Activated T-helper 1 cell treated with anti-CD3 and anti-CD28 coated beads, Interleukin-12 subunit alpha, Interleukin-12 subunit beta, Interleukin-2, Interleukin-4 antibody, amounts not matched to agents 30 ng/mL and 10 ng/mL and 1 ng/mL, durations not matched to agents 14 hours and 24 hours and 36 hours (primary cell): ENCODE data around the gene NDUFAF5. TPM values are rescaled to one million over a fixed set of nuclear protein-coding genes. Genes with fewer than 3 reads are reported as not detected.

Experiments used
- DNase-seq: peaks from one replicate; pipeline ENCODE4 v3.0.0; 2021; ENCODE audit warnings: low spot score
- H3K27ac Mint-ChIP-seq: one replicate; pipeline ENCODE4 v1.8.0; 2021; ENCODE audit warnings: mild to moderate bottlenecking, mixed read lengths
- H3K27me3 Mint-ChIP-seq: one replicate; pipeline ENCODE4 v1.8.0; 2022; ENCODE audit warnings: mild to moderate bottlenecking, moderate library complexity, mixed read lengths; ENCODE audit not compliant: insufficient read depth
- H3K36me3 Mint-ChIP-seq: one replicate; pipeline ENCODE4 v1.8.0; 2021; ENCODE audit warnings: low read depth, mixed read lengths
- H3K4me1 Mint-ChIP-seq: one replicate; pipeline ENCODE4 v1.8.0; 2021; ENCODE audit warnings: low read depth, mixed read lengths
- H3K4me3 Mint-ChIP-seq: one replicate; pipeline ENCODE4 v1.8.0; 2021; ENCODE audit warnings: mild to moderate bottlenecking, moderate library complexity, mixed read lengths
- H3K9me3 Mint-ChIP-seq: one replicate; pipeline ENCODE4 v1.8.0; 2021; ENCODE audit warnings: mixed read lengths
- intact Hi-C: fragments of 100-400 bp; cut with micrococcal nuclease; formaldehyde crosslinking; loops from one replicate; pipeline ENCODE4 v1.15.1; 2024
- total RNA-seq: library from RNA; stranded (reverse); gene quantifications from 2 replicates; pipeline ENCODE4 v1.2.3, GENCODE V29; 2022

The NDUFAF5 gene
- total RNA-seq, 1 donor from 2014 or later: 34.9 TPM

GRCh38 chr20:13813910-13814309 is 29.1 kb downstream of the NDUFAF5 start:
- Mint-ChIP-seq H3K36me3 (peaks cover 30% of the 10 kb centered on the region), H3K9me3 (no peaks in the 10 kb centered on the region), H3K27me3 (no peaks in the 10 kb centered on the region), H3K27ac (no peak overlapping the region), H3K4me1 (peaks cover 29% of the 10 kb centered on the region), H3K4me3 (no peak overlapping the region)
- intact Hi-C loops: loop anchor here (10.0 kb wide), 1 partner anchor 589 kb away; the partner anchor contains the start of gene ISM1
- DNase-seq: no peak

- DNase-seq: no peak
- H3K27ac Mint-ChIP-seq: no peak overlapping the region
- H3K27me3 Mint-ChIP-seq: no peaks in the 10 kb centered on the region
- intact Hi-C loops: loop anchor here (10.0 kb wide), 1 partner anchor 590 kb away; the partner anchor contains the start of gene ISM1
- H3K4me3 Mint-ChIP-seq: no peak overlapping the region
- peaks cover 31% of the 10 kb centered on the region for H3K36me3 Mint-ChIP-seq
- H3K4me1 Mint-ChIP-seq: peaks cover 29% of the 10 kb centered on the region
- H3K9me3 Mint-ChIP-seq: no peaks in the 10 kb centered on the region
Observed at GRCh38 chr20:13814672-13815071, 29.8 kb downstream of the NDUFAF5 start.

DNA sequence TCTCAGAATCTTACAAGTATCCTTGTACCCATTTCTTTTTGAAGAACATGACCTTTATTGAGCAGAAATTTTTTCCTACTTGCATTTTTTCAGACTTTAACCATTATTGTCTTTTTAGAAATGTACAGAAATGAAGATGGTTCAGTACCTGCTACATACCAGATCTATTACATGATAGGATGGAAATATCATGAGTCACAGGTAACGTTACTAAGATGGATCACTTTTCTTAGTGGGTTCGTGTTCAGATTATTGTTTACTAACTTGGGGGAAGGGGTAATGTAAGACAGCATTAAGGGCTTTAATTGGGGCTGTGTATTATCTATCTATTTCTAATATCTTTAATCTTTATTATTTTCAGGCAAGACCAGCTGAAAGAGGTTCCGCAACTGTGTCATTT is 31.9 kb downstream of the NDUFAF5 start:
- Mint-ChIP-seq H3K36me3 (peaks cover 34% of the 10 kb centered on the region), H3K27me3 (no peaks in the 10 kb centered on the region), H3K4me3 (no peak overlapping the region), H3K4me1 (peaks cover 29% of the 10 kb centered on the region), H3K27ac (peak overlapping the region; percentile 68), H3K9me3 (no peaks in the 10 kb centered on the region)
- intact Hi-C loops: loop anchor here (1.0 to 10.0 kb wide), 3 partner anchors 31 to 592 kb away; partner anchors contain the start of genes ISM1 and NDUFAF5
- DNase-seq: no peak

- H3K27ac Mint-ChIP-seq: peak overlapping the region; percentile 79
- H3K36me3 Mint-ChIP-seq: peaks cover 34% of the 10 kb centered on the region
- intact Hi-C loops: loop anchor here (2.0 to 10.0 kb wide), 2 partner anchors 571 to 593 kb away; partner anchors contain the start of gene ISM1
- no peaks in the 10 kb centered on the region for H3K27me3 Mint-ChIP-seq
- no peak overlapping the region for H3K4me3 Mint-ChIP-seq
- H3K9me3 Mint-ChIP-seq: no peaks in the 10 kb centered on the region
- DNase-seq: no peak
- peaks cover 29% of the 10 kb centered on the region for H3K4me1 Mint-ChIP-seq
Observed at GRCh38 chr20:13817342-13817741, 32.5 kb downstream of the NDUFAF5 start.

- Mint-ChIP-seq H3K4me3 (no peak overlapping the region), H3K27me3 (no peaks in the 10 kb centered on the region), H3K36me3 (peaks cover 25% of the 10 kb centered on the region), H3K4me1 (peaks cover 23% of the 10 kb centered on the region), H3K9me3 (no peaks in the 10 kb centered on the region), H3K27ac (no peak overlapping the region)
- no peak for DNase-seq
- intact Hi-C loops: loop anchor here (1.0 to 10.0 kb wide), 2 partner anchors 235 to 595 kb away; partner anchors contain the start of gene ISM1
Observed at GRCh38 chr20:13819885-13820645, 35.2 kb downstream of the NDUFAF5 start.

DNA sequence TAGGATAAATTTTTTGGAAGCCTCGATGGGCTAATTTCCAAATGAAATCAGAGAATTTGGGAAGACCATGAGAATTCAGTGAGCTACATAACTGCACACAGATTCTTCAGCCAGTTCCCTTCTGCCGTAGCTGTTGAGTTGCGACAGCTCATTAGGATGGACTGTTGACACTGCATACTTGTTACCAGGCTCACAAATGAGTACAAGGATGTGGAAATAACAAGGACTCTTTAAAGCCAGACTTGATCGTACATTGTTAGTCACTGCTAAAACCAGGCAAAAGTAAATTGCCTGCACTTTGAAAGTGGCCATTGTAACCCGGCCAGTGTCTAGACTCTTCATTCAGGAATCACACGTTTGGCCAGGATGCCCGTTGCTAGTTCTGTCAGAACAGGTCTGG is 37.0 kb downstream of the NDUFAF5 start:
- DNase-seq: no peak
- peaks cover 15% of the 10 kb centered on the region for H3K36me3 Mint-ChIP-seq
- H3K9me3 Mint-ChIP-seq: no peaks in the 10 kb centered on the region
- peaks cover under 1% of the 10 kb centered on the region for H3K27me3 Mint-ChIP-seq
- H3K27ac Mint-ChIP-seq: no peak overlapping the region
- intact Hi-C loops: no loop called here
- H3K4me3 Mint-ChIP-seq: no peak overlapping the region
- H3K4me1 Mint-ChIP-seq: peaks cover 13% of the 10 kb centered on the region

DNA sequence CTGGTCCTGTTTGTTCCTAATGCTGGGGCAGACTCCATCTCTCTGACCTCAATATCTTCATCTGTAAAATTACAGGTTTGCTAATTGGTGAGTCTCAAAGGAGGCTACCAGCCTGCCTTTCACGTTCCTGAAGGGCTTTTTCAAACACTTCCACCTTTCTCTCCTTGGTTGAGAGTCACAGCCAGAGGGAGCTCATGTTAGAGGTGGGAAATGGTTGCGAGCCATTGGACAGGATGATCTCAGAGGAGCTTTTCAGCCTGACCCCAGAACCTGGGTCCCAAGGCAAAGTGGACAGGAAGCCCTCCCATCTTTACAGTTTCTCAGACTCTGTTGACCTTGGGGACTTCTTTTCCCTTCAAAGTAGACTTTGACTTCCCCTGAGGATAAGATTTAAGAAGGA is 37.6 kb downstream of the NDUFAF5 start:
- no peak overlapping the region for H3K4me3 Mint-ChIP-seq
- peaks cover 4% of the 10 kb centered on the region for H3K27me3 Mint-ChIP-seq
- DNase-seq: no peak
- H3K27ac Mint-ChIP-seq: no peak overlapping the region
- peaks cover 7% of the 10 kb centered on the region for H3K4me1 Mint-ChIP-seq
- peaks cover 14% of the 10 kb centered on the region for H3K36me3 Mint-ChIP-seq
- intact Hi-C loops: no loop called here
- no peaks in the 10 kb centered on the region for H3K9me3 Mint-ChIP-seq

DNA sequence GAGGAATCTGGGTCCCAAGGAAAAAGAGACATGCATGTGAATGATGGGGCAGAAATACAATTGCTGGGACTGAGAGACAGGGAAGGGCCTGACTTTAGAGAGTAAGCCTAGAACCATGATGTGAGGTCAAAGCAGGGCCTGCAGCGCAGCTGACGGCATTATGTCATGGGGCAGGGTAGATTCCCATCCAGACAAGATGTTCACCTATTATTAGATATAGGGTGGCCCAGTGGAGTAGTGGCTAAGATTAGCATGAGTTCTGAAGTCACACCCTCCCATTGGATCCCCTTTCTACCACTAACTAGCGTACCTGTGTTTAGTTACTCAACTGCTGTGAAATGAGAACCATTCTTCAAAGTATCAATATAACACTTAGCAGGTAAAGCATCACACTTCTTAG is 39.6 kb downstream of the NDUFAF5 start:
- intact Hi-C loops: no loop called here
- H3K9me3 Mint-ChIP-seq: no peaks in the 10 kb centered on the region
- H3K27me3 Mint-ChIP-seq: peaks cover 6% of the 10 kb centered on the region
- no peak for DNase-seq
- H3K27ac Mint-ChIP-seq: no peak overlapping the region
- no peak overlapping the region for H3K4me3 Mint-ChIP-seq
- peaks cover 3% of the 10 kb centered on the region for H3K36me3 Mint-ChIP-seq
- no peaks in the 10 kb centered on the region for H3K4me1 Mint-ChIP-seq

DNA sequence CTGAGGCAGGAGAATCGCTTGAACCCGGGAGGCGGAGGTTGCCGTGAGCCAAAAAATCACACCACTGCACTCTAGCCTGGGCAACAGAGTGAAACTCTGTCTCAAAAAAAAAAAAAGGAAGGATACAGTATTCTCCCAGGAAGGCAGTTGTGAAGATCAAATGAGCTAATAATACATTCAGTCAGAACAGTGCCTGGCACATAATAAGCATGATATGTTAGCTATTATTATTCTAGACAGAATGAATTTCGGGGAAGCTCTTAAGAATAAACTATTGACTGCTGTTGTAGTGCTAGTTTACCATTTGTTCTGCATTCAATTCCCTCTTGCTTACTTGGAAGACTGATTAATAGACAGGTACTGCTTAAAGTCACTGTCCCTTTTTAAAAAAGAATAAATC is 40.6 kb downstream of the NDUFAF5 start:
- H3K36me3 Mint-ChIP-seq: peaks cover 3% of the 10 kb centered on the region
- H3K4me1 Mint-ChIP-seq: no peaks in the 10 kb centered on the region
- peaks cover 9% of the 10 kb centered on the region for H3K27me3 Mint-ChIP-seq
- H3K4me3 Mint-ChIP-seq: no peak overlapping the region
- no peak for DNase-seq
- H3K9me3 Mint-ChIP-seq: no peaks in the 10 kb centered on the region
- intact Hi-C loops: no loop called here
- no peak overlapping the region for H3K27ac Mint-ChIP-seq

GRCh38 chr20:13831476-13831875 is 46.6 kb downstream of the NDUFAF5 start:
- Mint-ChIP-seq H3K27me3 (peaks cover 16% of the 10 kb centered on the region), H3K27ac (no peak overlapping the region), H3K9me3 (no peaks in the 10 kb centered on the region), H3K4me3 (no peak overlapping the region), H3K4me1 (no peaks in the 10 kb centered on the region), H3K36me3 (no peaks in the 10 kb centered on the region)
- no peak for DNase-seq
- intact Hi-C loops: no loop called here

GRCh38 chr20:13838664-13839063 is 53.8 kb downstream of the NDUFAF5 start:
- Mint-ChIP-seq H3K36me3 (no peaks in the 10 kb centered on the region), H3K9me3 (no peaks in the 10 kb centered on the region), H3K4me1 (no peaks in the 10 kb centered on the region), H3K27ac (no peak overlapping the region), H3K4me3 (no peak overlapping the region), H3K27me3 (peaks cover 5% of the 10 kb centered on the region)
- DNase-seq: no peak
- intact Hi-C loops: no loop called here

GRCh38 chr20:13839421-13840092 is 54.7 kb downstream of the NDUFAF5 start:
- Mint-ChIP-seq H3K27ac (no peak overlapping the region), H3K4me1 (no peaks in the 10 kb centered on the region), H3K9me3 (no peaks in the 10 kb centered on the region), H3K4me3 (no peak overlapping the region), H3K27me3 (peaks cover 5% of the 10 kb centered on the region), H3K36me3 (no peaks in the 10 kb centered on the region)
- DNase-seq: no peak
- intact Hi-C loops: no loop called here

GRCh38 chr20:13840093-13840465 is 55.3 kb downstream of the NDUFAF5 start:
- no peak overlapping the region for H3K27ac Mint-ChIP-seq
- H3K4me3 Mint-ChIP-seq: no peak overlapping the region
- peaks cover 5% of the 10 kb centered on the region for H3K27me3 Mint-ChIP-seq
- DNase-seq: no peak
- no peaks in the 10 kb centered on the region for H3K9me3 Mint-ChIP-seq
- H3K36me3 Mint-ChIP-seq: no peaks in the 10 kb centered on the region
- intact Hi-C loops: no loop called here
- no peaks in the 10 kb centered on the region for H3K4me1 Mint-ChIP-seq
